Medulla oblongata (tissue), 1 donor: ENCODE results near the gene UNC119B.

Source experiments
- DNase-seq: peaks from one replicate; pipeline ENCODE4 v3.0.0-alpha.2; 2015; ENCODE audit errors: extremely low spot score

Gene UNC119B

GRCh38 chr12:120764816-120765215 is 54.6 kb downstream of the UNC119B start:
- DNase-seq, result no peak

- no peak for DNase-seq
Measured at GRCh38 chr12:120766566-120766965, 56.3 kb downstream of the UNC119B start.

- DNase-seq, result no peak
Measured at GRCh38 chr12:120767071-120768024, 57.1 kb downstream of the UNC119B start.

GRCh38 chr12:120771097-120771496 is 60.8 kb downstream of the UNC119B start:
- DNase-seq, result no peak
